ENCODE data around the gene TNRC6B.
"Not testable (repeated sequence)": the region's sequence is repeated elsewhere in the genome, so short reads cannot be mapped to it uniquely, and the experiment has no call there.

TNRC6B gene

GRCh38 chr22:40377931-40378330, 200.2 kb downstream of the TNRC6B start:
- DNase-seq = no peak

- not testable (repeated sequence) for DNase-seq
Measured at GRCh38 chr22:40378448-40378847, 200.7 kb downstream of the TNRC6B start.

GRCh38 chr22:40381461-40381860, 203.7 kb downstream of the TNRC6B start:
- no peak for DNase-seq

- DNase-seq = no peak
Measured at GRCh38 chr22:40383905-40384304, 206.2 kb downstream of the TNRC6B start.

- no peak for DNase-seq
Measured at GRCh38 chr22:40385036-40385782, 207.5 kb downstream of the TNRC6B start.

Measured in NCI-H2171 treated with DMSO at 0.1 percent for 48 hours (cell line).